HepG2 (cell line): ENCODE measurements around the gene SIGLEC10. TPM values are rescaled to one million over a fixed set of nuclear protein-coding genes. Genes with fewer than 3 reads are reported as not detected.
A peak's percentile ranks its signal among the peaks of the same experiment; 100 is the strongest.

Experiments used
- AHR ChIP-seq: IDR thresholded peaks from 2 replicates; pipeline ENCODE4 v1.6.1; 2018; ENCODE audit warnings: missing genetic modification reagents, missing compliant biosample characterization
- AKAP8 ChIP-seq: sonication (generic); formaldehyde crosslinking; IDR thresholded peaks from 2 replicates; pipeline ENCODE4 v1.5.1; 2020; ENCODE audit warnings: mild to moderate bottlenecking, missing genetic modification reagents
- BRD4 ChIP-seq: sonication (generic); formaldehyde crosslinking; IDR thresholded peaks from 2 replicates; pipeline ENCODE4 v1.4.0; 2020; ENCODE audit warnings: missing genetic modification reagents
- ESRRA ChIP-seq: sonication (generic); formaldehyde crosslinking; IDR thresholded peaks from 2 replicates; pipeline ENCODE4 v1.5.1; 2020; ENCODE audit warnings: mild to moderate bottlenecking, low read depth, missing genetic modification reagents
- FOXP1 ChIP-seq, 2 experiments: fragments of 450-650 bp in 1 of 2; IDR thresholded peaks; 2 replicates each; pipeline ENCODE4 v1.6.1; 2017 to 2018; ENCODE audit warnings: antibody characterized with exemption in 1 of 2
- HMGA1 ChIP-seq: sonication (generic); formaldehyde crosslinking; conservative IDR thresholded peaks from 2 replicates; pipeline ENCODE4 v1.4.0; 2020; ENCODE audit warnings: missing genetic modification reagents
- NFATC3 ChIP-seq: sonication (generic); formaldehyde crosslinking; IDR thresholded peaks from 2 replicates; pipeline ENCODE4 v1.5.1; 2020; ENCODE audit warnings: mild to moderate bottlenecking, missing genetic modification reagents
- NFIB ChIP-seq: sonication (generic); formaldehyde crosslinking; IDR thresholded peaks from 2 replicates; pipeline ENCODE4 v1.9.0; 2021; ENCODE audit warnings: missing genetic modification reagents, mild to moderate bottlenecking, borderline replicate concordance
- PRMT3 ChIP-seq: sonication (generic); formaldehyde crosslinking; IDR thresholded peaks from 2 replicates; pipeline ENCODE4 v1.8.1; 2022; ENCODE audit warnings: low read depth, mild to moderate bottlenecking, moderate library complexity, missing genetic modification reagents, borderline replicate concordance
- SNAI1 ChIP-seq: sonication (generic); formaldehyde crosslinking; IDR thresholded peaks from 2 replicates; pipeline ENCODE4 v1.5.0; 2020; ENCODE audit warnings: mild to moderate bottlenecking, missing genetic modification reagents, borderline replicate concordance
- SRSF4 ChIP-seq: fragments of 200-400 bp; formaldehyde crosslinking; IDR thresholded peaks from one replicate; pipeline ENCODE4 v1.6.1; 2018; ENCODE audit warnings: mild to moderate bottlenecking, low read depth, low read length, moderate library complexity; ENCODE audit not compliant: poor library complexity, severe bottlenecking
- STAG1 ChIP-seq: sonication (generic); formaldehyde crosslinking; IDR thresholded peaks from 2 replicates; pipeline ENCODE4 v1.4.0; 2020; ENCODE audit warnings: missing genetic modification reagents
- ZBTB46 ChIP-seq: sonication (generic); formaldehyde crosslinking; IDR thresholded peaks from 2 replicates; pipeline ENCODE4 v1.4.0; 2020; ENCODE audit warnings: mild to moderate bottlenecking, missing genetic modification reagents, borderline replicate concordance
- ZMYM2 ChIP-seq: sonication (generic); formaldehyde crosslinking; IDR thresholded peaks from 2 replicates; pipeline ENCODE4 v1.8.0; 2022; ENCODE audit warnings: mild to moderate bottlenecking, missing genetic modification reagents
- ZNF256 ChIP-seq: sonication (generic); formaldehyde crosslinking; conservative IDR thresholded peaks from 2 replicates; pipeline ENCODE4 v1.4.0; 2020; ENCODE audit warnings: missing genetic modification reagents
- ZNF282 ChIP-seq: fragments of 450-650 bp; IDR thresholded peaks from 2 replicates; pipeline ENCODE4 v1.6.1; 2018; ENCODE audit not compliant: partially characterized antibody
- ZNF546 ChIP-seq: sonication (generic); formaldehyde crosslinking; conservative IDR thresholded peaks from 2 replicates; pipeline ENCODE4 v1.8.1; 2023; ENCODE audit warnings: mild to moderate bottlenecking, missing genetic modification reagents
- ZNF605 ChIP-seq: sonication (generic); formaldehyde crosslinking; IDR thresholded peaks from 2 replicates; pipeline ENCODE4 v1.8.0; 2022; ENCODE audit warnings: mild to moderate bottlenecking, missing genetic modification reagents
- ZNF629 ChIP-seq: sonication (generic); formaldehyde crosslinking; conservative IDR thresholded peaks from 2 replicates; pipeline ENCODE4 v1.5.0; 2020; ENCODE audit warnings: missing genetic modification reagents
- ZNF646 ChIP-seq: sonication (generic); formaldehyde crosslinking; IDR thresholded peaks from 2 replicates; pipeline ENCODE4 v1.9.0; 2021; ENCODE audit warnings: mild to moderate bottlenecking, missing genetic modification reagents
- ZSCAN22 ChIP-seq: sonication (generic); formaldehyde crosslinking; IDR thresholded peaks from 2 replicates; pipeline ENCODE4 v1.4.0; 2020; ENCODE audit warnings: mild to moderate bottlenecking, missing genetic modification reagents
- ZSCAN30 ChIP-seq: sonication (generic); formaldehyde crosslinking; IDR thresholded peaks from 2 replicates; pipeline ENCODE4 v1.5.0; 2020; ENCODE audit warnings: mild to moderate bottlenecking, missing genetic modification reagents
- polyA plus RNA-seq, 8 experiments: library from polyadenylated mRNA; depleted of rRNA in 3 of 8; stranded (reverse) in 7 of 8; unstranded in 1 of 8; fragments of >200 nt; fragmentation: Illumina TruSeq in 4 of 8; extraction: Trizol in 4 of 8; gene quantifications; 2 replicates each; pipeline versions ENCODE4 v1.2.1 to v1.2.3, GENCODE V29; 2011 to 2016; ENCODE audit warnings: low read depth in 4 of 8, missing spikeins in 1 of 8, mixed read lengths in 1 of 8; ENCODE audit not compliant: insufficient read depth in 1 of 8
- total RNA-seq, 5 experiments: library from RNA; depleted of rRNA; stranded (reverse); fragments of >200 nt; fragmentation: Illumina TruSeq; extraction: Trizol; gene quantifications; 2 replicates each; pipeline ENCODE4 v1.2.3, GENCODE V29; 2016; ENCODE audit warnings: low read depth in 1 of 5

The SIGLEC10 gene
- total and polyA plus RNA-seq, 2 of the 13 experiments (the other 11 are each of a cell fraction or from before 2014, with no cell fraction given): not detected

GRCh38 chr19:51365965-51366388 lies 51.5 kb downstream of the SIGLEC10 start, which contains the start of gene ETFB (continued):
- 0 out of 2 replicates have a peak, but pooled peaks have one; percentile 29 for TF ChIP-seq BRD4 (CRISPR knock-in tag)
- TF ChIP-seq ZNF629: no peak
- TF ChIP-seq NFATC3 (CRISPR knock-in tag): no peak
- TF ChIP-seq ZNF546 (CRISPR knock-in tag): no peak
- no peak for TF ChIP-seq FOXP1 (IDR thresholded peaks at IDR 0.05)
- TF ChIP-seq FOXP1 (CRISPR knock-in tag; IDR thresholded peaks at IDR 0.05): no peak
- TF ChIP-seq HMGA1: no peak
- peak; percentile 69; the same call in 1 of the 2 replicates for TF ChIP-seq ZNF256 (CRISPR knock-in tag)
- TF ChIP-seq STAG1: no peak
- TF ChIP-seq AHR: no peak
- no peak for TF ChIP-seq ZNF646 (CRISPR knock-in tag)
- no peak for TF ChIP-seq AKAP8
- no peak for TF ChIP-seq ZSCAN30 (CRISPR knock-in tag)
- TF ChIP-seq ZBTB46 (CRISPR knock-in tag): no peak
- no peak for TF ChIP-seq SNAI1
- no peak for TF ChIP-seq ESRRA
- TF ChIP-seq NFIB (CRISPR knock-in tag): no peak
- TF ChIP-seq ZMYM2 (CRISPR knock-in tag): no peak
- no peak for TF ChIP-seq SRSF4
- TF ChIP-seq PRMT3 (CRISPR knock-in tag): no peak
- no peak; the same call in 1 of the 2 replicates for TF ChIP-seq ZSCAN22 (CRISPR knock-in tag)
- no peak for TF ChIP-seq ZNF282
- 0 out of 2 replicates have a peak, but pooled peaks have one; percentile 19 for TF ChIP-seq ZNF605 (CRISPR knock-in tag)
